GM12891 (cell line): Measurements from ENCODE around the gene N4BP3.

Experiments
- DNase-seq: peaks from one replicate; pipeline ENCODE4 v3.0.0; 2011; ENCODE audit warnings: low spot score; ENCODE audit not compliant: insufficient read length
- FAIRE-seq: peaks from 2 replicates; lab custom pipeline; 2011; peaks lifted over from hg19 to GRCh38; lab: Jason Lieb, UNC
- PAX5 ChIP-seq: IDR thresholded peaks from 2 replicates; pipeline ENCODE4 v1.6.1; 2011; ENCODE audit warnings: low read length, moderate library complexity, mild to moderate bottlenecking; ENCODE audit not compliant: insufficient read depth, severe bottlenecking
- POLR2A ChIP-seq: IDR thresholded peaks from 2 replicates; pipeline ENCODE4 v1.6.1; 2011; ENCODE audit warnings: low read depth, low read length, control low read depth
- POLR2AphosphoS5 ChIP-seq: IDR thresholded peaks from 2 replicates; pipeline ENCODE4 v1.6.1; 2011; ENCODE audit warnings: low read depth, low read length, control low read depth
- POU2F2 ChIP-seq: IDR thresholded peaks from 2 replicates; pipeline ENCODE4 v1.6.1; 2011; ENCODE audit warnings: low read depth, mild to moderate bottlenecking, control low read depth, low read length, moderate library complexity
- SPI1 ChIP-seq: IDR thresholded peaks from 2 replicates; pipeline ENCODE4 v1.6.1; 2011; ENCODE audit warnings: low read depth, low read length, control low read depth
- TAF1 ChIP-seq: IDR thresholded peaks from 2 replicates; pipeline ENCODE4 v1.6.1; 2011; ENCODE audit warnings: low read depth, low read length, control low read depth

The N4BP3 gene

DNA sequence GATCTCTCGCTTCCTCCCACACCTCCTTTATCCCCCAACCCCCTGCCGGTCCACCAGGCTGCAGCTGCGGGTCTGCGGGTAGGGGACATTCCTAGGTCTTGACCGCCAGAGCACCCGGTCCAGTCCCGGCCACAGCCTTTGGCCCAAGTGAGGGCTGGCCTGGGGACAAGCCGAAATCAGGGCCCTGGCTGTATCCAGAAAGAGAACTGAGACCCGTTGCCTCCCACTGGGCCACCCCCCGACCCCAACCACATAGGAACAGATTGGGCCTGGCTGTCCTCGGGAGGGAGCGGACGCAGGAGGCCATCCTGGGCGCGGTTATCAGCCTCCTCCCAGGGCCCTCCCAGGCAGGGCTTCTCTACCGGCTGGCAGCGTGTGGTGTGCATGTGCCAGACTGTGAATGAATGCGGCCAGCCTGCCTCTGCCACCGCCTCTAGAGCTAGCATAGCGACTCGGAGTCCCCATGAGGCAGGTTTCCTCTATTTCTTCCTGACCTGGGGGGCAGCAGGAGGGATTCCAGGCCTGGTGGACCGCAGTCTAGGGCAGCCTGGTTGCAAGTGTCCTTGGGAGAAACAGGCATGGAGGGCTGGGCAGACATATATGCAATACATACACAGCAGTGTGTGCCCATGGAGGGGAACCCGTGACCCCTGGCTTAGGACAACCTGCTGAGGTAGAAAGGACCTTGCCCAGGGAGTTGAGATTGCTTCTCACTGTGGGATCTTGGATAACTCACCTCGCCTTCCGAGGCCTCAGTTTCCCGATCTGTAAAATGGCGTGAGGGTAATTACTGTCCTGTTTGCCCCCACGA lies 1.2 kb downstream of the N4BP3 start:
- TF ChIP-seq POLR2A (no peak), POU2F2 (no peak), POLR2AphosphoS5 (no peak), SPI1 (no peak), PAX5 (no peak), TAF1 (no peak)
- FAIRE-seq: peak; percentile 77
- no peak for DNase-seq

DNA sequence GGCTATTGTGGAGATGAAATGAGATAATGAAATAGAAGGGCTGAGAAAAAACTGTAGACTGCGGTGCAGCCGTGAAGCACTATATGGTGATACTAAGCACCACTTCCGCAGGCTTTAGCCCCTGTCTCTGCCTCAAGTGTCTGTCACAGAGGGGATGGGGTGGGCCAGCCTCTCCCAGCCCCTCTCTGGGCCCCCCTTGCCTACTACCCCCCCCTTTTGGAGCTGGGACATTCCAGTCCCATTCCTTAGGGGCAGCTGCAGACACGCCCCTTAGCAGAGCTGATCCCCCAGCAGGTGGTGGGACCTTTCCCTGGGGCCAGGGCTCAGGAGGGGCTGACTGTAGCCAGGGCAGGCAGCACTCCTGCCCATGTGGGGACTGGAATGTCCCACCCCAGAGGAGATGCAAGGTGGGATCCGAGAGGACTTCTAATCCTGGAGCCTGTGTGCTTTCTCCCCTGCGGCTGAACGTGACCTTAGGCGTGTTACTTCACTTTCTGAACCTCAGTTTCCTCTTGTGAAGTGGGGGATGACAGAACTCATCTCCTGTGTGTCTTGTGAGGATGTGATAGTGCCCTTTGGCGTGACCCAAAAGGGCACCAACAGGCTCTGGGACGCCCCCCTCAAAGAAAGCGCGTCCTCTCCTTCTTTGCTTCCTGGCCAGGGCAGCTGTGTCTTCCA lies 1.9 kb downstream of the N4BP3 start:
- TF ChIP-seq SPI1 (peak; percentile 54), POLR2A (no peak)
- no peak for FAIRE-seq
- no peak for DNase-seq

DNA sequence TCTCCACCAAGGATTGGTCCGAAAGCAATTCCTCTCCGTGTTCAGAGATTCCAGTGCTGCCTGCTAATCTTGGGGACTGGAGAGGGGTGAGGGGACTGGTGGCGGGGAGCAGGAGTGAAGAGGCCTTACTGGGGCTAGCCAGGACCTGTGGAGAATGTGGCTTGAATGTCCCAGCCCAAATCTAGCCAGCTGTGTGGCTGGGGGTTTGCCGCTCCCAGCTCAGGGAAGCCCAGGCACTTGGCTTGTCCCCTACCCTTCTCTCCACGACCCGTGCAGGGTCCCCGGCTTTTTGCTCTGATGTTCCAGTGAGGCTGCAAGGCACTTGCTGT lies 2.4 kb downstream of the N4BP3 start:
- no peak for FAIRE-seq

DNA sequence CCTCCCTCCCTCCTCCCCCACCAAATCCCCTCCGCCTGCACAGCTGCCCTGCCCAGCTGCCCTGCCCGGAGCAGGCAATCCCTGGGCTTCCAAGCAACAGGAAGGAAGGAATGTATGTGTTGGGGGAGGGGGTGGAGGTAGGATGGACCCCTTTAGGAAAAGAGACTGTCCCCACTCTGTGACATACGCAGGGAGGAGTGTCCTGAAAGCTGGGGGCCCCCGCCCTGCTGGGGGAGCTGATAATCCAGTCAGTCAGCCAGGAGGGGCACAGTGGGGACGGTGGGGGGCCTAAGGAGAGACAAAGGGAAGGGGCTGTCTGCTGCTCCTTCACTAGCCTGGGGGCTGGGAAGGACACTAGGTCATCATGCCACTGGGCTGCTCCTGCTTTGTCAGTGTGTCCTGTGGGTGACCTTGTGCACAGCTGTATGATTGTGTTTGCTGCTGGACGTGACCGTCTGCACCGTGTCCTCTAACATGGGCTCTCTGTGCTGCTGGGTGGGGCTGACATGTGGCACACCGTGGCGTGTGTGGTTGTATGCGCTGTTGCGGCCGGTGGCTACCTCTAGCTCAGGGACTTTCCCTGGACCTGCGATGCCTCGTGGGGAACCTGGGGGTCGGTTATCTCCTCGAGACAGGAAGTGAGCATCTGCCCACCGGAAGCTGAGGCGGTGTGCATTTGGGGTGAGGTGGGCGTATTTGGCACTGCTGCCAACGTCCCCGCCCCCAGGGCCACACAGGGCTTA lies 3.0 kb downstream of the N4BP3 start:
- FAIRE-seq (peak; percentile 98), DNase-seq (no peak)
- TF ChIP-seq POLR2AphosphoS5 (0 out of 2 replicates have a peak, but pooled peaks have one; percentile 28), POU2F2 (peak; percentile 28; the same call in 1 of the 2 replicates), POLR2A (no peak), PAX5 (no peak), TAF1 (no peak), SPI1 (peak; percentile 56)

More for the DNA sequence above, 2.4 kb downstream of the N4BP3 start:
- TF ChIP-seq TAF1 (no peak), PAX5 (no peak), POU2F2 (no peak), POLR2AphosphoS5 (no peak), POLR2A (no peak), SPI1 (no peak)
- no peak for DNase-seq

DNA sequence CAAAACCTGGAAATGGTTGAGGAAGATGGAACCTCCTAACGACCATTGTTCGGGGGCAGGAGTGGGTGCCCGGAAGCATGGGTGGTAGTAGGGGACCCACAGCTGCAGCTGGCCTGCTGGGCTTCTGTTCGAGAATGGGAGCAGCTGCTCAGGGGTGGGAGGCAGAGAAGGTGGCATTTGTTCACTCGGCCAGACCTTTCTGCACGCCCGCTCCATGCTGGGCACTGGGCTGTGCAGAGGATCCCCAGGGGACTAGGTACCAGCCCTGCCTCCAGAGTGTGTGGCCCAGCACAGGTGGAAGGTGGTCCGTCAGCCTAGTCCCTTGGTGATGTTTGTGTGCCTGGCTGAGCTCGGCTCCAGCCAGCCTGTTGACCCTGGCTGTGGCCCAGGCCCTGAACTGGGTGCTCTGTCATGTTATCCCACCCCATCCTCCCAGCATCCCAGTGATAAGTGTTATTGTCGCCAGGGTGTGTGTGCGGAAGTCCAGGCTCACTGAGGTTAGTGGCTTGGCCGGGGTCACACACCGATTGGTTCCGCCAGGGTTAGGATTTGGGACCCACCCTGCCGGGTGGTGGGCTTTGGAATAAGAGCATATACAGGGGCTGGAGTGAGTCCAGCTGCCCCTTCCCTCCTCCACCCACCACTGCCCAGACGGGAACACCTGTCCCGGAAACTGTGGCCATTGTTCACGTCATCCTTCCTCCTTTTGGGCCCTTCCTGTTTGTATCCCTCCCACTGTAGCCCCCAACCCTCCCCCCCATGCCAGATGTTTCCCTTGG lies 4.8 kb downstream of the N4BP3 start:
- peak; percentile 96 for FAIRE-seq
- TF ChIP-seq POLR2A (no peak), POU2F2 (no peak), SPI1 (no peak), TAF1 (no peak), POLR2AphosphoS5 (no peak), PAX5 (no peak)
- DNase-seq: no peak

DNA sequence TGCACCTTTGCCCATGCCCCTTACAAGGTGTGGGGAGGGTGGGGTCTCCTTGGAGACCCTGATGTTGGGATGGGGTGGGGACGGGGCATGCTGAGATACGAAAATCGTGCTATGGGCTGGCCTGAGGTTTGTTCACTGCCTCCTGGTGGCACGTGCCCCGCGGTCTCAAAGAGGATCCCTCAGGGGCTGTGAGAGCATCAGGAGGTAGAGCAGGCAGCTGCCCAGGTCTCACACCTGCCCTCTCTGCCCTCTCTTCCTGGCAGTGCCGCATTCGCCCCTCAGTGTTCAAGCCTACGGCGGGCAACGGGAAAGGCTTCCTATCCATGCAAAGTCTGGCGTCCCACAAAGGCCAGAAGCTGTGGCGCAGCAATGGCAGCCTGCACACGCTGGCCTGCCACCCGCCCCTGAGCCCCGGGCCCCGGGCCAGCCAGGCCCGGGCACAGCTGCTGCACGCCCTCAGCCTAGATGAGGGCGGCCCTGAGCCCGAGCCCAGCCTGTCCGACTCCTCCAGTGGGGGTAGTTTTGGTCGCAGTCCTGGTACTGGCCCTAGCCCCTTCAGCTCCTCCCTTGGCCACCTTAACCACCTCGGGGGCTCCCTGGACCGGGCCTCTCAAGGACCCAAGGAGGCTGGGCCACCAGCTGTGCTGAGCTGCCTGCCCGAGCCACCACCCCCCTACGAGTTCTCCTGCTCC lies 6.7 kb downstream of the N4BP3 start:
- no peak for FAIRE-seq
- DNase-seq: no peak

DNA sequence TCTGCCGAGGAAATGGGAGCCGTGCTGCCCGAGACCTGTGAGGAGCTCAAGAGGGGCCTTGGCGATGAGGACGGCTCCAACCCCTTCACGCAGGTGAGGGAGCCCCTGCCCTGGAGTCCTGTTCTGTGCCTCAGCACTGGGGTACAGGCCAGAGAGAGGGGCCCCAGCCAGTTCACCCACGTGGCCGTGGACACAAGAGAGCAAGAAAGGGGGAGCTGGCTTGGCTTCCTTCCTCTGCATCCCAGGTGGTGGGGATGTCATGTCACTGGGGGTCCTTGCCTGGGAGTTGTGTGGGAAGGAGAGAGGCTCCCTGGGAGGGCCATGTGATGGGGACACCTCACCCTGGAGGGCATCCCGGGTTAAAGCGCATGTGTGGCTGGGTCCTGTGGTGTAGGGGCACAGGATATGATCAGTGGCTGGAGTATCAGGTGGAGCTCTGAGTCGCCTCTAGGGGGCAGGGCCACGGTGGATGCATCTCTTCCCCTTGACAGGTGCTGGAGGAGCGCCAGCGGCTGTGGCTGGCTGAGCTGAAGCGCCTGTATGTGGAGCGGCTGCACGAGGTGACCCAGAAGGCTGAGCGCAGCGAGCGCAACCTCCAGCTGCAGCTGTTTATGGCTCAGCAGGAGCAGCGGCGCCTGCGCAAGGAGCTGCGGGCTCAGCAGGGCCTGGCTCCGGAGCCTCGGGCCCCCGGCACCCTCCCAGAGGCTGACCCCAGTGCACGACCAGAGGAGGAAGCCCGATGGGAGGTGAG lies 7.5 kb downstream of the N4BP3 start:
- peak; percentile 92 for DNase-seq
- peak; percentile 67 for TF ChIP-seq PAX5
- TF ChIP-seq POLR2AphosphoS5: no peak
- FAIRE-seq: peak; percentile 98

More for the DNA sequence above, 6.7 kb downstream of the N4BP3 start:
- TF ChIP-seq POLR2AphosphoS5 (no peak), TAF1 (no peak), POU2F2 (no peak), PAX5 (no peak), POLR2A (no peak), SPI1 (no peak)

DNA sequence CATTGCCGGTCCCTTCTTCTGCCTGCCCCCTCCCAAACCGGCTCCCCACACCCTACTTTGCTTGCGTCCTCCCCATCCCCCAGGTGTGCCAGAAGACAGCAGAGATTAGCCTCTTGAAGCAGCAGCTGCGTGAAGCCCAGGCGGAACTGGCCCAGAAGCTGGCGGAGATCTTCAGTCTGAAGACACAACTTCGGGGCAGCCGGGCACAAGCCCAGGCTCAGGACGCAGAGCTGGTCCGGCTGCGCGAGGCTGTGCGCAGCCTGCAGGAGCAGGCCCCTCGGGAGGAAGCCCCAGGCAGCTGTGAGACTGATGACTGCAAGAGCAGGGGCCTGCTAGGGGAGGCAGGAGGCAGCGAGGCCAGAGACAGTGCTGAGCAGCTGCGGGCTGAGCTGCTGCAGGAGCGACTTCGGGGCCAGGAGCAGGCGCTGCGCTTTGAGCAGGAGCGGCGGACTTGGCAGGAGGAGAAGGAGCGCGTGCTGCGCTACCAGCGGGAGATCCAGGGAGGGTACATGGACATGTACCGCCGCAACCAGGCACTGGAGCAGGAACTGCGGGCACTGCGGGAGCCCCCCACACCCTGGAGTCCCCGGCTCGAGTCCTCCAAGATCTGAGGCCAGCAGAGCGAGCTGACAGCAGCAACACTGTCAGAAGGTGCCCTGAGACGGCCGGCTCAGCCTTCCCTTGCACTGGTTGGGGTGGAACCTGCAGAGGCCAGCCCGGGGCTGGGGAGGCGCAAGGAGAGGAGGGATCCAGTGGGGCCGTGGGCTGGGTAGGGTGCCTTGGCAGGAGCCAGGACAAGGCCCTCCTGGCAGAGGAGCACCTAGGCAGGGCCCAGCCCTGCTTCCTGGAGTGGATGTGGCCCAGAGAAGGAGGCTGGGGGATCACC lies 8.3 kb downstream of the N4BP3 start:
- TF ChIP-seq POLR2AphosphoS5: no peak
- no peak for TF ChIP-seq POU2F2
- no peak for TF ChIP-seq SPI1
- no peak for TF ChIP-seq PAX5
- FAIRE-seq (peak; percentile 51), DNase-seq (no peak)

DNA sequence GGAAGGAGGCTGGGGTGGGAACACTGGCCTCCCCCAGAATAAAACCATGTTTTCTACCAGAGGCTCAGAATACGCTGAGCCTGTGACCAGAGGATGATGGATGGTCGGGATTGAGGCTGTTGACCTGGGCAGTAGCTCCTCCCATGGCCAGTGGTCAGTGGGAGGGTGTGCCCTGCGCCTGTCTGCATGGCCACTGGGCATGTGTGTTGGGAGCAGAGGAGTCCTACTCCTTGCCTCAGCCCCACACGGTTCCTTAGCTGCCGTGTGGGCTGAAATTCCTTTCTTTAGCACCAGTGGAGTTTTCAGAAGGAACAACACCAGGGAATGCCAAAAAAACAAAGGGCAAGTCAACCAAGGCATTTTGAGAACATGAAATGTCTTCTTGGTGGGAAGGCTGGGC lies 9.0 kb downstream of the N4BP3 start:
- TF ChIP-seq POLR2AphosphoS5 (no peak), SPI1 (no peak), POLR2A (no peak), PAX5 (no peak), TAF1 (no peak), POU2F2 (no peak)
- DNase-seq (no peak), FAIRE-seq (no peak)
